ENCODE measurements around the gene GRID2. TPM values are rescaled to one million over a fixed set of nuclear protein-coding genes. Genes with fewer than 3 reads are reported as not detected.

The GRID2 gene
- total and polyA plus RNA-seq, 9 of the 15 experiments (the other 6 are each of a cell fraction or from before 2014, with no cell fraction given): 0.04 TPM; not detected in 7

DNA sequence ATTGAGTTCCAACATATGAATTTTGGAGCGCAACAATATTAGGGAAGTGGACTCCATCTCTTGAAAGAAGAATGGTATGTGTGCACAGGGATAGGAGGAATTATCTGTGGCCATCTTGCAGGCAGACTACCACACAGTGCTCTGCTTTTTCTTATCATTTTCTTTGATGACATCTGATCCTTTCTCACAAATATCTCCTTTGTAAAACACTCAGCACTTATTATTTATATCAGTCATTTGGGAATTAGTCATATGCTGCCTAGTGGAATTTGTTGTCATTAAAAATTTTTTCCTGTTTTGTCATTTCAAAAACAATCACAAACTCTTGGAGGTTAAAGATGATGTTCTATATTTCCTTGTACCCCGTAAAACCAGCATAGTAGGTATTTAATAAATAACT lies 1080.5 kb downstream of the GRID2 start (continued):
- TF ChIP-seq, protein P1, sequence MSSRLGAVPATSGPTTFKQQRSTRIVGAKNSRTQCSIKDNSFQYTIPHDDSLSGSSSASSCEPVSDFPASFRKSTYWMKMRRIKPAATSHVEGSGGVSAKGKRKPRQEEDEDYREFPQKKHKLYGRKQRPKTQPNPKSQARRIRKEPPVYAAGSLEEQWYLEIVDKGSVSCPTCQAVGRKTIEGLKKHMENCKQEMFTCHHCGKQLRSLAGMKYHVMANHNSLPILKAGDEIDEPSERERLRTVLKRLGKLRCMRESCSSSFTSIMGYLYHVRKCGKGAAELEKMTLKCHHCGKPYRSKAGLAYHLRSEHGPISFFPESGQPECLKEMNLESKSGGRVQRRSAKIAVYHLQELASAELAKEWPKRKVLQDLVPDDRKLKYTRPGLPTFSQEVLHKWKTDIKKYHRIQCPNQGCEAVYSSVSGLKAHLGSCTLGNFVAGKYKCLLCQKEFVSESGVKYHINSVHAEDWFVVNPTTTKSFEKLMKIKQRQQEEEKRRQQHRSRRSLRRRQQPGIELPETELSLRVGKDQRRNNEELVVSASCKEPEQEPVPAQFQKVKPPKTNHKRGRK (tag; IDR thresholded peaks at IDR 0.05): no peak

DNA sequence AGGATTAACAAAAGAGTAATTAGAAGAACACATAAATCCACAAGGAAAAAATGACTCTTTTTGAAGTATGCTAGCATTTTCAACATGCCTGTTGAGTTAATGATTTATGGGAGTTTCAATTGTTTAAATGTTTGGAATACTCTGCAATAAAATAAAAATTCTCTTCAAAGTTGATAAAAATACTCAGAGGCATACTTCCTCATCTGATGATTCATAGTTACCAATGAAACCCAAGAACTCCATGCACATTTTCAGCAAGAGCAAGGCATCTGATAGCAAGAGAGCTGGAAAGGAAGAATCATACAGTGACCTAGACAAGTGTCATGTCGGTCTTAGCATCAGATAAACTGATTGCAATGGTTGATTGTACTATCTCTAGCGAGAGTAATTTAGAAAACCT lies 1081.1 kb downstream of the GRID2 start:
- ChIA-PET POLR2A (no interaction called here), CTCF (ENCODE audit: low intra/inter-chr PET ratio) (no interaction called here)
- H3K27ac ChIP-seq (ENCODE audit: extremely low read depth, low read depth, low read length): no peak overlapping the region
- intact Hi-C loops (cut with micrococcal nuclease) (no loop called here), in situ Hi-C loops (cut with MboI) (no loop called here)
- no peak overlapping the region for H3K4me3 ChIP-seq
- no peak for DNase-seq (ENCODE audit: extremely low read depth in 1 of 4, low spot score in 3 of 4)
- H3K27me3 ChIP-seq (ENCODE audit: control insufficient read depth in 2 of 2, insufficient read depth in 2 of 2, low read length in 2 of 2): no peaks in the 10 kb centered on the region
- TF ChIP-seq ZNF165 (CRISPR knock-in tag; IDR thresholded peaks at IDR 0.05; ENCODE audit: borderline replicate concordance): no peak
- TF ChIP-seq, protein P2, sequence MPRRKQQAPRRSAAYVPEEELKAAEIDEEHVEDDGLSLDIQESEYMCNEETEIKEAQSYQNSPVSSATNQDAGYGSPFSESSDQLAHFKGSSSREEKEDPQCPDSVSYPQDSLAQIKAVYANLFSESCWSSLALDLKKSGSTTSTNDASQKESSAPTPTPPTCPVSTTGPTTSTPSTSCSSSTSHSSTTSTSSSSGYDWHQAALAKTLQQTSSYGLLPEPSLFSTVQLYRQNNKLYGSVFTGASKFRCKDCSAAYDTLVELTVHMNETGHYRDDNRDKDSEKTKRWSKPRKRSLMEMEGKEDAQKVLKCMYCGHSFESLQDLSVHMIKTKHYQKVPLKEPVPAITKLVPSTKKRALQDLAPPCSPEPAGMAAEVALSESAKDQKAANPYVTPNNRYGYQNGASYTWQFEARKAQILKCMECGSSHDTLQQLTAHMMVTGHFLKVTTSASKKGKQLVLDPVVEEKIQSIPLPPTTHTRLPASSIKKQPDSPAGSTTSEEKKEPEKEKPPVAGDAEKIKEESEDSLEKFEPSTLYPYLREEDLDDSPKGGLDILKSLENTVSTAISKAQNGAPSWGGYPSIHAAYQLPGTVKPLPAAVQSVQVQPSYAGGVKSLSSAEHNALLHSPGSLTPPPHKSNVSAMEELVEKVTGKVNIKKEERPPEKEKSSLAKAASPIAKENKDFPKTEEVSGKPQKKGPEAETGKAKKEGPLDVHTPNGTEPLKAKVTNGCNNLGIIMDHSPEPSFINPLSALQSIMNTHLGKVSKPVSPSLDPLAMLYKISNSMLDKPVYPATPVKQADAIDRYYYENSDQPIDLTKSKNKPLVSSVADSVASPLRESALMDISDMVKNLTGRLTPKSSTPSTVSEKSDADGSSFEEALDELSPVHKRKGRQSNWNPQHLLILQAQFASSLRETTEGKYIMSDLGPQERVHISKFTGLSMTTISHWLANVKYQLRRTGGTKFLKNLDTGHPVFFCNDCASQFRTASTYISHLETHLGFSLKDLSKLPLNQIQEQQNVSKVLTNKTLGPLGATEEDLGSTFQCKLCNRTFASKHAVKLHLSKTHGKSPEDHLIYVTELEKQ (CRISPR knock-in tag; IDR thresholded peaks at IDR 0.05): no peak
- TF ChIP-seq, protein P3, sequence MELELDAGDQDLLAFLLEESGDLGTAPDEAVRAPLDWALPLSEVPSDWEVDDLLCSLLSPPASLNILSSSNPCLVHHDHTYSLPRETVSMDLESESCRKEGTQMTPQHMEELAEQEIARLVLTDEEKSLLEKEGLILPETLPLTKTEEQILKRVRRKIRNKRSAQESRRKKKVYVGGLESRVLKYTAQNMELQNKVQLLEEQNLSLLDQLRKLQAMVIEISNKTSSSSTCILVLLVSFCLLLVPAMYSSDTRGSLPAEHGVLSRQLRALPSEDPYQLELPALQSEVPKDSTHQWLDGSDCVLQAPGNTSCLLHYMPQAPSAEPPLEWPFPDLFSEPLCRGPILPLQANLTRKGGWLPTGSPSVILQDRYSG (tag; conservative IDR thresholded peaks at IDR 0.05; ENCODE audit: low read depth): no peak
- no peak for TF ChIP-seq RNF2 (IDR thresholded peaks at IDR 0.05)
- TF ChIP-seq, protein P4, sequence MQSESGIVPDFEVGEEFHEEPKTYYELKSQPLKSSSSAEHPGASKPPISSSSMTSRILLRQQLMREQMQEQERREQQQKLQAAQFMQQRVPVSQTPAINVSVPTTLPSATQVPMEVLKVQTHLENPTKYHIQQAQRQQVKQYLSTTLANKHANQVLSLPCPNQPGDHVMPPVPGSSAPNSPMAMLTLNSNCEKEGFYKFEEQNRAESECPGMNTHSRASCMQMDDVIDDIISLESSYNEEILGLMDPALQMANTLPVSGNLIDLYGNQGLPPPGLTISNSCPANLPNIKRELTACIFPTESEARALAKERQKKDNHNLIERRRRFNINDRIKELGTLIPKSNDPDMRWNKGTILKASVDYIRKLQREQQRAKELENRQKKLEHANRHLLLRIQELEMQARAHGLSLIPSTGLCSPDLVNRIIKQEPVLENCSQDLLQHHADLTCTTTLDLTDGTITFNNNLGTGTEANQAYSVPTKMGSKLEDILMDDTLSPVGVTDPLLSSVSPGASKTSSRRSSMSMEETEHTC (IDR thresholded peaks at IDR 0.05): no peak
- no peak for TF ChIP-seq PHF20 (IDR thresholded peaks at IDR 0.05; ENCODE audit: partially characterized antibody)
- H3K9ac ChIP-seq (ENCODE audit: insufficient read depth in 1 of 2, low read depth in 2 of 2, low read length in 2 of 2): no peak overlapping the region
- no TSS peak for BruUV-seq (replicated peaks)
- FAIRE-seq: no peak
- H3K9me1 ChIP-seq (ENCODE audit: control insufficient read depth, insufficient read depth, low read length): no peaks in the 10 kb centered on the region
- H4K20me1 ChIP-seq (replicated peaks; ENCODE audit: control insufficient read depth, insufficient read depth, low read length): no peaks in the 10 kb centered on the region
- no peaks in the 10 kb centered on the region for H3K79me2 ChIP-seq (ENCODE audit: control insufficient read depth, insufficient read depth, low read length)
- ATAC-seq: no peak
- H3K9me3 ChIP-seq (replicated peaks; ENCODE audit: control insufficient read depth, insufficient read depth, low read depth, low read length): no peaks in the 10 kb centered on the region
- WGBS (ENCODE audit: insufficient coverage, low coverage, missing lambda C conversion rate): 0% methylated on average over 2 of the region's 2 CpGs
- H3K4me1 ChIP-seq (replicated peaks in 1 of 2; ENCODE audit: control insufficient read depth in 2 of 2, insufficient read depth in 2 of 2, low read length in 2 of 2): no peaks in the 10 kb centered on the region
- no peaks in the 10 kb centered on the region for H3K36me3 ChIP-seq (ENCODE audit: control insufficient read depth, insufficient read depth, low read length)
- no peak overlapping the region for H2AFZ ChIP-seq (ENCODE audit: low read depth, low read length)
- H3K4me2 ChIP-seq (ENCODE audit: insufficient read depth, low read length): no peak overlapping the region
